PC-9 (cell line): ENCODE results near the gene PRRG3. TPM values are rescaled to one million over a fixed set of nuclear protein-coding genes. Genes with fewer than 3 reads are reported as not detected.

Experiments used
- BruUV-seq: library from RNA; stranded (reverse); fragments of 400-500 nt; replicated peaks from 2 replicates; lab custom pipeline; 2021; lab: Mats Ljungman, UMichigan
- CTCF ChIA-PET: fragments of 300-600 bp; sonication (Branson Sonifier 250); formaldehyde crosslinking; loops from one replicate; lab custom pipeline; 2022; ENCODE audit warnings: antibody characterized with exemption; lab: Charles Lee
- POLR2A ChIA-PET: fragments of 300-600 bp; sonication (Branson Sonifier 250); formaldehyde crosslinking; loops from one replicate; lab custom pipeline; 2022; ENCODE audit warnings: antibody characterized with exemption; ENCODE audit not compliant: unreplicated experiment; lab: Charles Lee
- DNase-seq, 2 experiments: peaks; one replicate each; pipeline versions ENCODE4 v3.0.0 to v3.0.0-alpha.2; 2015 to 2022; ENCODE audit warnings: mixed read lengths in 1 of 2
- H2AFZ ChIP-seq: fragments of 200-600 bp; sonication (generic); 2 replicates; pipeline ENCODE4 v1.8.1; 2017; ENCODE audit warnings: antibody characterized with exemption
- H3F3A ChIP-seq: fragments of 200-600 bp; sonication (generic); 2 replicates; pipeline ENCODE4 v1.8.1; 2017; ENCODE audit warnings: antibody characterized with exemption, mild to moderate bottlenecking, low read depth; ENCODE audit not compliant: insufficient read depth
- H3K27ac ChIP-seq: fragments of 200-600 bp; sonication (generic); 2 replicates; pipeline ENCODE4 v1.6.1; 2016; ENCODE audit warnings: mixed run types
- H3K27me3 ChIP-seq: fragments of 200-600 bp; sonication (generic); 2 replicates; pipeline ENCODE4 v1.6.1; 2016; ENCODE audit warnings: low read depth, mixed run types; ENCODE audit not compliant: insufficient read depth
- H3K36me3 ChIP-seq: fragments of 200-600 bp; sonication (generic); 2 replicates; pipeline ENCODE4 v1.6.1; 2016; ENCODE audit warnings: low read depth, mixed run types
- H3K4me1 ChIP-seq: fragments of 200-600 bp; sonication (generic); replicated peaks from 2 replicates; pipeline ENCODE4 v1.6.1; 2016; ENCODE audit warnings: mixed run types; ENCODE audit not compliant: insufficient read depth
- H3K4me2 ChIP-seq: fragments of 200-600 bp; sonication (generic); 2 replicates; pipeline ENCODE4 v1.6.1; 2017; ENCODE audit warnings: mixed run types
- H3K4me3 ChIP-seq: fragments of 200-600 bp; sonication (generic); 2 replicates; pipeline ENCODE4 v1.6.1; 2016; ENCODE audit warnings: mixed run types
- H3K79me2 ChIP-seq: fragments of 200-600 bp; sonication (generic); 2 replicates; pipeline ENCODE4 v1.6.1; 2017; ENCODE audit warnings: low read depth, mixed run types
- H3K9me2 ChIP-seq: fragments of 200-600 bp; sonication (generic); 2 replicates; pipeline ENCODE4 v1.8.1; 2017; ENCODE audit warnings: mild to moderate bottlenecking; ENCODE audit not compliant: insufficient read depth
- H3K9me3 ChIP-seq: fragments of 200-600 bp; sonication (generic); 2 replicates; pipeline ENCODE4 v1.8.1; 2016; ENCODE audit warnings: low read depth; ENCODE audit not compliant: insufficient read depth
- H4K20me1 ChIP-seq: fragments of 200-600 bp; sonication (generic); 2 replicates; pipeline ENCODE4 v1.8.1; 2017; ENCODE audit not compliant: insufficient read depth
- CTCF ChIP-seq: fragments of 200-600 bp; sonication (generic); conservative IDR thresholded peaks from 2 replicates; pipeline ENCODE4 v1.6.1; 2017; ENCODE audit warnings: mixed run types, antibody characterized with exemption, mild to moderate bottlenecking, moderate library complexity
- EZH2 ChIP-seq: fragments of 200-600 bp; sonication (generic); IDR thresholded peaks from 2 replicates; pipeline ENCODE4 v1.8.0; 2017; ENCODE audit warnings: antibody characterized with exemption, low read depth
- intact Hi-C: fragments of 100-400 bp; cut with micrococcal nuclease; formaldehyde crosslinking; loops from one replicate; pipeline ENCODE4 v1.10.0; 2022; ENCODE audit not compliant: unreplicated experiment
- total RNA-seq: library from RNA; stranded (reverse); gene quantifications from 2 replicates; pipeline ENCODE4 v1.2.3, GENCODE V29; 2021

Gene PRRG3
- total RNA-seq, 1 experiment from 2014 or later = not detected

GRCh38 chrX:151742311-151742710, 47.1 kb downstream of the PRRG3 start:
- intact Hi-C loops = no loop called here
- Histone ChIP-seq H3K9me2 (no peaks in the 10 kb centered on the region), H4K20me1 (no peaks in the 10 kb centered on the region), H3K9me3 (no peaks in the 10 kb centered on the region), H3K4me2 (no peak overlapping the region), H3K27me3 (peaks cover 40% of the 10 kb centered on the region), H2AFZ (no peak overlapping the region), H3K79me2 (no peaks in the 10 kb centered on the region), H3K27ac (no peak overlapping the region), H3K4me1 (no peaks in the 10 kb centered on the region), H3F3A (no peaks in the 10 kb centered on the region), H3K4me3 (no peak overlapping the region), H3K36me3 (no peaks in the 10 kb centered on the region)
- no TSS peak for BruUV-seq
- TF ChIP-seq CTCF = no peak
- TF ChIP-seq EZH2 = no peak
- DNase-seq = no peak
- POLR2A ChIA-PET = no interaction called here
- CTCF ChIA-PET = no interaction called here

GRCh38 chrX:151743651-151744470, 48.6 kb downstream of the PRRG3 start:
- DNase-seq = no peak
- Histone ChIP-seq H3K4me3 (no peak overlapping the region), H4K20me1 (no peaks in the 10 kb centered on the region), H2AFZ (no peak overlapping the region), H3K4me2 (no peak overlapping the region), H3K27me3 (peaks cover 26% of the 10 kb centered on the region; the same call in 1 of the 2 replicates), H3F3A (no peaks in the 10 kb centered on the region), H3K4me1 (no peaks in the 10 kb centered on the region), H3K9me2 (no peaks in the 10 kb centered on the region), H3K27ac (no peak overlapping the region), H3K9me3 (no peaks in the 10 kb centered on the region), H3K36me3 (no peaks in the 10 kb centered on the region), H3K79me2 (no peaks in the 10 kb centered on the region)
- ChIA-PET CTCF (no interaction called here), POLR2A (no interaction called here)
- intact Hi-C loops = no loop called here
- no TSS peak for BruUV-seq
- TF ChIP-seq EZH2 (no peak), CTCF (no peak)

GRCh38 chrX:151745651-151746050, 50.4 kb downstream of the PRRG3 start:
- CTCF ChIA-PET = no interaction called here
- no peaks in the 10 kb centered on the region for H3K79me2 ChIP-seq
- H2AFZ ChIP-seq = no peak overlapping the region
- intact Hi-C loops = no loop called here
- TF ChIP-seq CTCF (no peak), EZH2 (no peak)
- no peaks in the 10 kb centered on the region for H3K9me2 ChIP-seq
- no peak overlapping the region for H3K27ac ChIP-seq
- no peak overlapping the region for H3K4me2 ChIP-seq
- no peaks in the 10 kb centered on the region for H3K4me1 ChIP-seq
- H4K20me1 ChIP-seq = no peaks in the 10 kb centered on the region
- peaks cover 19% of the 10 kb centered on the region; the same call in 1 of the 2 replicates for H3K27me3 ChIP-seq
- H3K4me3 ChIP-seq = no peak overlapping the region
- H3K9me3 ChIP-seq = no peaks in the 10 kb centered on the region
- POLR2A ChIA-PET = no interaction called here
- DNase-seq = no peak
- no TSS peak for BruUV-seq
- no peaks in the 10 kb centered on the region for H3K36me3 ChIP-seq
- H3F3A ChIP-seq = no peaks in the 10 kb centered on the region
